GM21619 (cell line): ENCODE data around the gene NOL9.

Experiments
- ATAC-seq: cut with Tn5 transposase; IDR thresholded peaks from one replicate; pipeline ENCODE4 v1.9.1; 2021; ENCODE audit not compliant: unreplicated experiment

The NOL9 gene

DNA sequence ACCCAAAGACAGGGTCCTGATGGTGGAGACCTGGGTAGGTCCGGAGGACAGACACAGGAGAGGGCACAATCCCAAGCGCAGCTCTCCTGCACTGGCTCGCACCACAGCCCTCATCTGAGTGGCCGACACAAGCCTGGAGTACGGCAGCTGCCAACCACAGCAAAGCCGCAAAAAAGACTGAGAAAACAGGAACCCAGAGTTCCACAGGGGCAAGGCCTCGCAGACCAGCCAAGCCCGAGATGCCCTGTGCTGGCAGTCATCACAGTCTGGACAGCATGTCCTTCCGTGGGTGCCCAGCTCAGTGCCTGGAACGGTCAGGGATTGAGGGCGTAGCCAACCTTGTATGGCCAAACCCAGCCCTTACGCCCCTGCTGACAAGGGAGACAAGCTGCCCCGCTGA, 36.9 kb upstream of the NOL9 start:
- ATAC-seq, result no peak

DNA sequence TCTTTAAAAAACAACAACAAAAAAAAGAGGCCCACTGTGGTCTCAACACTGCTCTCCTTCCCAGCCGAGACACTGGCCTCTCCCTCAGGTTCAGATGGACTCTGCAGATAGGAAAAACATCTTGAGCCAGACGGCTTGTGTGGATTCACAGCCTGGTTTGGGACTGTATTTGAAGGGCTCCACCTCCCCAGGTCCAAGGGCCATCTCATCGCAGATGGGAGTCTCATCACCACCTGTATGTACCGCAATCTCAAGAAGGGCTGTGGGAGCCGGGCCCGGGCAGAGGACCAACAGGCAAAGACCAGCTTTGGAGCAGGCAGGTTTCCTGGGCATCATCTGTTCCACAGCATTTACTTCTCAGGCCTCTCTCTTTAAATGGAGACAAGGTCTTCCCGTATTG, 35.7 kb upstream of the NOL9 start:
- no peak for ATAC-seq

DNA sequence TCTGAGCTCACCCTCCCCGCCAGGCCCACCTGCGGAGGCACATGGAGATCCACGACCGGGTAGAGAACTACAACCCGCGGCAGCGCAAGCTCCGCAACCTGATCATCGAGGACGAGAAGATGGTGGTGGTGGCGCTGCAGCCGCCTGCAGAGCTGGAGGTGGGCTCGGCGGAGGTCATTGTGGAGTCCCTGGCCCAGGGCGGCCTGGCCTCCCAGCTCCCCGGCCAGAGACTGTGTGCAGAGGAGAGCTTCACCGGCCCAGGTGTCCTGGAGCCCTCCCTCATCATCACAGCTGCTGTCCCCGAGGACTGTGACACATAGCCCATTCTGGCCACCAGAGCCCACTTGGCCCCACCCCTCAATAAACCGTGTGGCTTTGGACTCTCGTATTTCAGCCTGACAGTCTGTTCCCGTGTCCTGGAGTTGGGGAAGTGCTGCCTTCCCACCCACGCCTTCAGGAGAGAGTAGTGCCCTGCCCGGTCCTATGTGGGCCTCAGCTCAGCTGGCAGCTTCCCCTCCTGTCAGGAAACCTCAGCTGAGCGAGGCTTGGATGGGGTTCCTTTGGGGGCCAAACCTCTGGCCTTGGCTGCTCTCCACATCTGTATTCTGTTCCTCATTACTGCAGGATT, 34.7 kb upstream of the NOL9 start:
- no peak for ATAC-seq

DNA sequence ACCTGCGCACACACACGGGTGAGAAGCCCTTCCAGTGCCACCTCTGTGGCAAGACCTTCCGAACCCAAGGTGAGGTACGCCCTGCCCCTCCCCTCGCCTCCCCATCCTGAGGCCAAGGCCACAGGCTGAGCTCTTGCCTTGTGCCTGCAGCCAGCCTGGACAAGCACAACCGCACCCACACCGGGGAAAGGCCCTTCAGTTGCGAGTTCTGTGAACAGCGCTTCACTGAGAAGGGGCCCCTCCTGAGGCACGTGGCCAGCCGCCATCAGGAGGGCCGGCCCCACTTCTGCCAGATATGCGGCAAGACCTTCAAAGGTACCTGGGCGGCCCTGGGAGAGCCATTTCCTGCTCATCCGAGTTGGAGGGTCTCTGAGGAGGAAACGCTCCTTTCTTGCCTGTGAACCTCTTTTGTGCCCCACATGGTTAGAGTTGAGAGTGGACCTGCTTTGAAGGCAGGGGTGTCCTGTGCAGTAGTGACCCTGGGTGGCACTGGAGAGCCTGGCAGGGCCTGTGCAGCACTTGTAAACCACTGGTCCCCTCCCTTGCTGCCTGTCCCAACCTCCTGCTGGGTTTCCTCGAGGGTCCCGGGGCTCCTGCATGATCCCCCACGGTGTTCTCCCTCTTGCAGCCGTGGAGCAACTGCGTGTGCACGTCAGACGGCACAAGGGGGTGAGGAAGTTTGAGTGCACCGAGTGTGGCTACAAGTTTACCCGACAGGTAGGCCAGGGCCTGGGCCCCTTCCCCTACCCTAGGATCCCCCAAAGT, 34.0 kb upstream of the NOL9 start:
- no peak for ATAC-seq

DNA sequence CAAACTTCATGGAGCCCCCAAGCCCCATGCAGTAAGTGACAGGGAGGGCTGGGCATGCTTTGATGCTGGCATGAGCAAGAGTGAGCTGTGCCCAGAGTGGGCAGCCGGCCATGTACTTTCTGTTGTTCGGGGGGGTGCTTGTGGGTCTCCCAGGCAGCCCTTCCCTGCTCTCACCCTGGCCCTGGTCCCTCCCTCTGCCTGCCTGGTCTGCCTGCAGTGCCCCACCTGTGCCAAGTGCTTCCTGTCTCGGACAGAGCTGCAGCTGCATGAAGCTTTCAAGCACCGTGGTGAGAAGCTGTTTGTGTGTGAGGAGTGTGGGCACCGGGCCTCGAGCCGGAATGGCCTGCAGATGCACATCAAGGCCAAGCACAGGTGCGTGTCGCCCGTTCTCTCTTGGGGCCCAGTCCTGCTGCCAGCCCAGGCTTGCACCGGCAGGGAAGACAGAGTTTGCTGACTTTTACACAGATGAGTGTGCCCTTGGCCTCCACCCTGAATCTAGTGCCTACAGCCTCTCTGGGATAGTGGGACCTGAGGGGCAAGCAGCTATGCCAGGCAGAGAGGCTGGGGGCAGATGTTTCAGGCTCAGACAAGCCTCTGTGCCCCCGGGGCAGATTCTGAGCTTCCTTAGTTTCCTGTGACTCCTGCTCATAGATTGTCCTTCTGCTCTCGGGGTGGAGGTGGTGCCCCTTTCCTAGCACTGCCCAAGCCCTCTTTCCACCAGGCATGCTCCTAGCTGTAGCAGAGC, 33.1 kb upstream of the NOL9 start:
- ATAC-seq, result no peak

DNA sequence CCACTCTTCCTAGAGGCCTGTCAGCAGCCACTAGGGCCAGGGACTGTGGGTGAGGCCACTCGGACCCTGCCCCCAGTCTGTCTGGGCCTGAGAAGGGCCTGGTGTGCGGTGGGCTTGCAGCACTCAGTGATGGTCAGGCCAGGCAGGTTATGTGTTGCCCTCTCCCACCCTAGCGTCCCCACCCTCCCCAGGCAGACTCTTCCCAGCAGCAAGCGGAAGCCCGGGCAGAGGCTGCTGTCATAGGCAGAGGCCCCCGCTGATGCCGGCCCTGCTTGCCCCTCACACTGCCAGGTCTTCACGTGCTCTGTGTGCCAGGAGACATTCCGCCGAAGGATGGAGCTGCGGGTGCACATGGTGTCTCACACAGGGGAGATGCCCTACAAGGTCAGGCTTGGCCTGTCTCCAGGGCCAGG, 32.1 kb upstream of the NOL9 start:
- ATAC-seq, result no peak

DNA sequence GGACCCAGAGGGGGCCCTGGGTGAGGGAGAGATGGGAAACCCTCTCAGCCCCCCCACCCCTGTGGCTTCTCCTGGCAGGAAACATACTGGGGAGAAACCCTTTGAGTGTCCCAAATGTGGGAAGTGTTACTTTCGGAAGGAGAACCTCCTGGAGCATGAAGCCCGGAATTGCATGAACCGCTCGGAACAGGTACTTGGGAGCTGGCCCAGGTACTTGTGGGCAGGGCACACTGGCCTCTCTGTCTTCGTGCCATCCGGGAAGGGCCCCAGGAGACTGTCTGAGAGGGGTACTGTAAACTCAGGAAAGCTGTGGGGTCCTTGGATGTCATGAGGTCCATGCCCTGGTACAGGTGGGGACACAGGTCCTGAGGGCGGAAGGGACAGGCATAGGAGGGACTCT, 31.5 kb upstream of the NOL9 start:
- no peak for ATAC-seq

DNA sequence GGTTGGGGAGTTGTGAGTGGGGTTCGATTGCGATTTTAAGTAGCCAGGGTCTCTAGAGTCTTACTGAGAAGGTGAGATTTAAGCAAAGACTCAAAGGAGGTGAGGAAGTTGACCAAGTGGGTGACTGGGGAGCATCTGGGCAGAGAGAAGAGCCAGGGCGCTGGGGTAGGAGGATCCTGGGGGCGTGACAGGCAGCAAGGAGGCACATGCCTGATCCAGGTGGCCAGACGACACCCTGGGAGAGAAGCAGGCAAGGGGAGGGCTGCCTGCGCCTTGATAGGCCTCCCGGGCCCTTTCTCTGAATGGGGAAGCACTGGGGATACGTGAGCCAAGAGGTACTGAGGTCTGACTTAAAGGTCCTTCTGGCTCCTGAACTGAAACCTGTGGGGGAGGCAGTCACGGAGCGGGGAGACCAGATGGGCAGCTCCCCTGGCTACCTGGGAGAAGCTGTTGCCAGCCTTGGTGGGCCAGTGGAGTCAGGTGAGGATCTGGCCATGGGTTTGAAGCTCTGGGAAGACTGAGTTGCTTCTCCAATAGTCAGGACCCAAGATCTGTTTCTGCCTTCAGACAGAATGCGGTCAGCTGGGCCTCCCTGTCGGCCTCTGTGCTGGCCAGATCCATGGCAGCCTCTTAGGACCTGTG, 30.9 kb upstream of the NOL9 start:
- no peak for ATAC-seq

DNA sequence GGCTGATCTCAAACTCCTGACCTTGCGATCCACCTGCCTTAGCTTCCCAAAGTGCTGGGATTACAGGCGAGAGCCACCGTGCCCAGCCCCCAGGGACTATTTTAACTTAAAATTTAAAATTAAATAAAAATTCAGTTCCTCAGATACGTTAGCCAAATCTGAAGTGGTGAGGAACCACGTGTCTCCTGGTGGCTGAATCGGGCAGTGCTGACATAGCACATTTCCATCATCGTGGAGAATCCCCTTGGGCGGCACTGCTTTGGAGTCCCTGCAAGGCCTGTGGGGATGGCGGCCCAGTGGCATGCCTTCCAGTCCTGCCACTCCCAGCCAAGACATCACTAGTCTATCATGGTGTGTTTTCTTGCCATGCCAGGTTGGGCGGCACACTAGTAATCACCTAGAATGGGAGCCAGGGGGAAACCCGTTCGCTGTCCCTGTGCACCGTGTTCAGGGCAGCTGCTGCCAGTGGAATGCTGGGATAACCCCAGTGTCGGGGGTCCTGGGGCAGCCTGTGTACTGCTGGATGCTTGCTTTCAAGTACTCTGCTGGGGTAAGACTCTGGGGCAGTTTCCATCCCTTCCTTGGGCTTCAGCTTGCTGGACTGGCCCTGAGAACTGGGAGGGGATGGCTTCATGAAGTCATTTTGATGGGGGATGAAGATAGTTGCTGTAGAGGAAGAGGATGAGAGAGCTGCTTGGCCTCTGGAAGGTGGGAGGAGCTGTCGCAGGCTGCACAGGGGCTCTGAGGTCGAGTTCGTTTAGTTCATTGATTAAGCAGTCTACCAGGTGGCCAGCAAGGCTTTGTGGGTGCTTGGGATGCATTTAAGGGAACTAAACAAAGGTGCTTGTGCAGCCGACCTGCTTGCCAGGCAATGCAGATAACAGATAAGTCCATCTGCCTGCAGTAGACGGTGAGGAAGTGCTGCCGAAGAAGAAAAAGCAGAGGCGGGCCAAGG, 30.1 kb upstream of the NOL9 start:
- ATAC-seq, result no peak

DNA sequence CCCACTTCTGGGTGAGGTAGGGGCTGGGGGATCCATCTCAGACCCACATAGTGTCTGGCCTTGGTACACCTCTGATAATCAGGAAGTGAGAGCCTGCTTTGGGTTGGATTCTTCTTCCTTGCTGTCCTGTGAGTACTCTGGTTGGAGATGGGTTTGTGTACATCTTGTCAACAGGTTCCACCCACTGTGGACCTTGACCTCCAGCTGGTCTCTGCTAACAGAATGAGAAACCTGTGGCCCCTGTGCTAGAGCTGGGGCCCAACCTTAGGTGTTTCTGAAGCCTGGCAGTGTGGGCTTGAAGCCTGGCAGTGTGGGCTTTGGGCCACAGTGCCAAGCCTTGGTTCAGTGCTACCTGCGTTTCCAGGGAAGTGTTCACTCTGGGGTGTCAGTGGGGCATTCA, 28.1 kb upstream of the NOL9 start:
- no peak for ATAC-seq

DNA sequence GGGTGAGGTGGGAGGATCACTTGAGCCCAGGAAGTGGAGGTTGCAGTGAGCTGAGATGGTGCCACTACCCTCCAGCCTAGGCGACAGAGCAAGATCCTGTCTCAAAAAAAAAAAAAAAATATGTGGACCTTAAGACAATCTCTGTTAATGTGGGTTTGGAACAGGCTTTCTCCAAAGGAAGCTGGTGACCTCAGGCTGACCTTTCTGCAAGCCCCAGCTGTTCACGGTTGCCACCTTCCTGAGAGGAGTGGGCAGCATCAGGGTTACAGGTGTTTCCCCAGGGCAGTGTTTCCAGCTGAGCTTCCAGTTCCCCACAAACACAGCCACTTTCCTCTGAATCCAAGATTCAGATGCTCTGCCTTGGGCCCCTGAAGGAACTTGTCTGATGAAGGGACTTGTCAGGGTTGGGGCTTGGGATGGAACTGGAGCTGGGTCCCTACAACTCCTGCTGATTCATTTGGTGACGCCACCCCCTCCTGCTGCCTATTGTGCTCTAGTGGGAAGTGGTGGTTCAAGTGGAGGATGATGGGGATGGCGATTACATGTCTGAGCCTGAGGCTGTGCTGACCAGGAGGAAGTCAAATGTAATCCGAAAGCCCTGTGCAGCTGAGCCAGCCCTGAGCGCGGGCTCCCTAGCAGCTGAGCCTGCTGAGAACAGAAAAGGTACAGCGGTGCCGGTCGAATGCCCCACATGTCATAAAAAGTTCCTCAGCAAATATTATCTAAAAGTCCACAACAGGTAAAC, 27.4 kb upstream of the NOL9 start:
- no peak for ATAC-seq

DNA sequence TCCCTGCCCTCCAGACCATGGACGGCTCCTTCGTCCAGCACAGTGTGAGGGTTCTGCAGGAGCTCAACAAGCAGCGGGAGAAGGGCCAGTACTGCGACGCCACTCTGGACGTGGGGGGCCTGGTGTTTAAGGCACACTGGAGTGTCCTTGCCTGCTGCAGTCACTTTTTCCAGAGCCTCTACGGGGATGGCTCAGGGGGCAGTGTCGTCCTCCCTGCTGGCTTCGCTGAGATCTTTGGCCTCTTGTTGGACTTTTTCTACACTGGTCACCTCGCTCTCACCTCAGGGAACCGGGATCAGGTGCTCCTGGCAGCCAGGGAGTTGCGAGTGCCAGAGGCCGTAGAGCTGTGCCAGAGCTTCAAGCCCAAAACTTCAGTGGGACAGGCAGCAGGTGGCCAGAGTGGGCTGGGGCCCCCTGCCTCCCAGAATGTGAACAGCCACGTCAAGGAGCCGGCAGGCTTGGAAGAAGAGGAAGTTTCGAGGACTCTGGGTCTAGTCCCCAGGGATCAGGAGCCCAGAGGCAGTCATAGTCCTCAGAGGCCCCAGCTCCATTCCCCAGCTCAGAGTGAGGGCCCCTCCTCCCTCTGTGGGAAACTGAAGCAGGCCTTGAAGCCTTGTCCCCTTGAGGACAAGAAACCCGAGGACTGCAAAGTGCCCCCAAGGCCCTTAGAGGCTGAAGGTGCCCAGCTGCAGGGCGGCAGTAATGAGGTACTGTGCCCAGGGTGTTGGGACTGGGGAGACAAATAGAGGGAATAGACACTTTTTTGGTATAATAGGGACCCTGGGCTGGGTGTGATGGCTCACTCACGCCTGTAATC, 26.5 kb upstream of the NOL9 start:
- no peak for ATAC-seq

DNA sequence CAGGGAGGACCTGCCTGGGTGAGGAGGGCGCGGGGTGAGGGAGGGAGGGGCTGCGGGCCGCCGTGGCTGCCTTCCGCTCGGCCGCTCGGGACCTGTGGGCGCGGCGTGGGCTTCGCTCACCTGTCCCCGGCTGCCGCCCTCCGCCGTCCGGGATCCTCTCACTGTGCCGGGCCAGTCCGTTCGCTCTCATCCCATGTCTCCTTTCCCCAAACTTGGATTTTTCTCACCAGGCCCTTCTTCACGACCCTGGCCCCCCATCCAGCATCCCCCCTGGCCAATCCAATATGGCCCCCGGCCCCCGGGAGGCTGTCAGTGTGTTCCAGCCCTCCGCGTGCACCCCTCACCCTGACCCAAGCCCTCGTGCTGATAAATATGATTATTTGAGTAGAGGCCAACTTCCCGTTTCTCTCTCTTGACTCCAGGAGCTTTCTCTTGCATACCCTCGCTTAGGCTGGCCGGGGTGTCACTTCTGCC, 25.8 kb upstream of the NOL9 start:
- no peak for ATAC-seq

DNA sequence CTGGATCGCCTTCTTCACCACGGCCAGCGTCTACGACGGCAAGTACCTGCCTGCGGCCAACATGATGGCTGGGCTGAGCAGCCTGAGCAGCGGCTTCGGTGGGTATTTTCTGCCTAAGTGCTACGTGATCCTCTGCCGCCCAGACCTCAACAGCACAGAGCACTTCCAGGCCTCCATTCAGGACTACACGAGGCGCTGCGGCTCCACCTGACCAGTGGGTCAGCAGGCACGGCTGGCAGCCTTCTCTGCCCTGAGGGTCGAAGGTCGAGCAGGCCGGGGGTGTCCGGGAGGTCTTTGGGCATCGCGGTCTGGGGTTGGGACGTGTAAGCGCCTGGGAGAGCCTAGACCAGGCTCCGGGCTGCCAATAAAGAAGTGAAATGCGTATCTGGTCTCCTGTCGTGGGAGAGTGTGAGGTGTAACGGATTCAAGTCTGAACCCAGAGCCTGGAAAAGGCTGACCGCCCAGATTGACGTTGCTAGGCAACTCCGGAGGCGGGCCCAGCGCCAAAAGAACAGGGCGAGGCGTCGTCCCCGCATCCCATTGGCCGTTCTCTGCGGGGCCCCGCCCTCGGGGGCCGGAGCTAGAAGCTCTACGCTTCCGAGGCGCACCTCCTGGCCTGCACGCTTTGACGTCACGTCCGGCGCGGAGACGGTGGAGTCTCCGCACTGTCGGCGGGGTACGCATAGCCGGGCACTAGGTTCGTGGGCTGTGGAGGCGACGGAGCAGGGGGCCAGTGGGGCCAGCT, 25.2 kb upstream of the NOL9 start, which contains the start of gene ZBTB48:
Gene ZBTB48, plus strand, starts transcription at position 621 of the 745 bp plus-strand sequence. CDS start 616 bp downstream, outside the sequence.
- peak; percentile 92 for ATAC-seq

DNA sequence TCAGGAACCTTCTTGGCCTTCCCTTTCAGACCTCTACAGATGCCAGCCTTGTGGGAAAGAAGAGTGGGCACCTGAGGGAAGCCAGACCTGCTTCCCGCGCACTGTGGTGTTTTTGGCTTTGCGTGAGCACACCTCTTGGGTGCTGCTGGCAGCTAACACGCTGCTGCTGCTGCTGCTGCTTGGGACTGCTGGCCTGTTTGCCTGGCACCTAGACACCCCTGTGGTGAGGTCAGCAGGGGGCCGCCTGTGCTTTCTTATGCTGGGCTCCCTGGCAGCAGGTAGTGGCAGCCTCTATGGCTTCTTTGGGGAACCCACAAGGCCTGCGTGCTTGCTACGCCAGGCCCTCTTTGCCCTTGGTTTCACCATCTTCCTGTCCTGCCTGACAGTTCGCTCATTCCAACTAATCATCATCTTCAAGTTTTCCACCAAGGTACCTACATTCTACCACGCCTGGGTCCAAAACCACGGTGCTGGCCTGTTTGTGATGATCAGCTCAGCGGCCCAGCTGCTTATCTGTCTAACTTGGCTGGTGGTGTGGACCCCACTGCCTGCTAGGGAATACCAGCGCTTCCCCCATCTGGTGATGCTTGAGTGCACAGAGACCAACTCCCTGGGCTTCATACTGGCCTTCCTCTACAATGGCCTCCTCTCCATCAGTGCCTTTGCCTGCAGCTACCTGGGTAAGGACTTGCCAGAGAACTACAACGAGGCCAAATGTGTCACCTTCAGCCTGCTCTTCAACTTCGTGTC, 24.5 kb upstream of the NOL9 start:
- no peak for ATAC-seq

DNA sequence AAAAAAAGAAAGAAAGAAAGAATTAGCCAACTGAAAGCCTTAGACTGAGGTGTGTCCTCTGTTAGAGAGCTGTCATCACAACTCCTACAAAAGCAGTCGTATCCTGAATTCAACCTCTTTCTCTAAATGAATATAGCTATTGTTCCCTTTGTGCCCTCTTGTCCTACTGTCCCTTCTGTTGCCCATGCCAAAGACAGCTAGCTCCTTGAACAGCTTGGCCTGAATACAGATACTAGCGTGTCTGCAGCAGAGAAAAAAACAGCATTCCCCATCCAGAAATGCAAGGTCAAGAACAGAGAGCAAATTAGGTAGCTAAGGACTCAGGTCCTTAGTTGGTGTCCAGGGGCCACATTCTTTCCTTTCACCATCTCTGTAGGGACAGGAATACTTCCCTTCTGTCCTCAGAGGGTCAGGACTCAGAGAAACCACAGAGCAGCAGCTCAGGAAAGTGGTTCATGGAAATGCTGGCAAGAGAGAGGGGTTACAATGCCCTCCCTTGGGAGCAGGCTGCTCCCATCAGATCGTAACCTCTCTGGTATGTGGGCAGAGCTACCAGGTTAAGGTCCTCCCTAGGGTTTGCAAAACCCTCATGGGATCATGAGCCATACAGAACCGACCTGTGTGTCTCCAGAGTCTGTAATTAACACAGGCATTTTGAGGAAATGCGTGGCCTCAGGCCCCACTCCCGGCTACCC, 23.7 kb upstream of the NOL9 start:
- ATAC-seq, result no peak

DNA sequence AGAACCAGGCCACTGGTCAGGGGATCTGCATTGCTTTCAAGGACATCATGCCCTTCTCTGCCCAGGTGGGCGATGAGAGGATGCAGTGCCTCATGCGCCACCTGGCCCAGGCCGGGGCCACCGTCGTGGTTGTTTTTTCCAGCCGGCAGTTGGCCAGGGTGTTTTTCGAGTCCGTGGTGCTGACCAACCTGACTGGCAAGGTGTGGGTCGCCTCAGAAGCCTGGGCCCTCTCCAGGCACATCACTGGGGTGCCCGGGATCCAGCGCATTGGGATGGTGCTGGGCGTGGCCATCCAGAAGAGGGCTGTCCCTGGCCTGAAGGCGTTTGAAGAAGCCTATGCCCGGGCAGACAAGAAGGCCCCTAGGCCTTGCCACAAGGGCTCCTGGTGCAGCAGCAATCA, 20.5 kb upstream of the NOL9 start:
- no peak for ATAC-seq
